Effector CD8-positive, alpha-beta T cell (primary cell): ENCODE results near the gene CDSN.
"Not testable (repeated sequence)": the region's sequence is repeated elsewhere in the genome, so short reads cannot be mapped to it uniquely, and the experiment has no call there.

Experiments used
- DNase-seq: peaks from one replicate; lab custom pipeline; 2025; lab: John Stamatoyannopoulos, UW

The CDSN gene

DNA sequence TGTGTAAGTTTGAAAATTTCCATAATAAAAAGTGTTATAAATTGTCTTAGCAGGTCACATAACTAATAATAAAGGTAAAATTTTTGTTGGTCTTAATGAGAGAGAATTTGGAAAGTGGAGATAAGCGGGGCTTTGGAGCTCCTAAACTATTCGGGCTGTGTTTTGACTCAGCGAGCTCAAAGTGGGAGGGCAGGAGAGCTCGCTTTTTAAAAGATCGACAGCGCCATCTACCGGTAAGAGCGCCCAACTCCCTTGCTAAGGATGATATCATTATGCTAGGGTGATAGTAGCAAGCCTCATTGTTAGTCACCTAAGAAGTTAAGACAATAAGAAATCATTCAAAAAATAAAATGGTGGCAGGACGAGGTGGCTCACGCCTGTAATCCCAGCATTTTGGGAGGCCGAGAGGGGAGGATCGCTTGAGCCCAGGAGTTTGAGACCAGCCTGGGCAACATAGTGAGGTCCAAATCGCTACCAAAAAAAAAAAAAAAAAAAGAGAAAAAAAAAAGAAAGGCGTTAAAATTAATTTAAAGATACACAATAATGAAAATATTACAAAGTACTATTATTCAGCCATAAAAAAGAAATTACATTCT lies 32.7 kb downstream of the CDSN start:
- DNase-seq = peak; percentile 82

DNA sequence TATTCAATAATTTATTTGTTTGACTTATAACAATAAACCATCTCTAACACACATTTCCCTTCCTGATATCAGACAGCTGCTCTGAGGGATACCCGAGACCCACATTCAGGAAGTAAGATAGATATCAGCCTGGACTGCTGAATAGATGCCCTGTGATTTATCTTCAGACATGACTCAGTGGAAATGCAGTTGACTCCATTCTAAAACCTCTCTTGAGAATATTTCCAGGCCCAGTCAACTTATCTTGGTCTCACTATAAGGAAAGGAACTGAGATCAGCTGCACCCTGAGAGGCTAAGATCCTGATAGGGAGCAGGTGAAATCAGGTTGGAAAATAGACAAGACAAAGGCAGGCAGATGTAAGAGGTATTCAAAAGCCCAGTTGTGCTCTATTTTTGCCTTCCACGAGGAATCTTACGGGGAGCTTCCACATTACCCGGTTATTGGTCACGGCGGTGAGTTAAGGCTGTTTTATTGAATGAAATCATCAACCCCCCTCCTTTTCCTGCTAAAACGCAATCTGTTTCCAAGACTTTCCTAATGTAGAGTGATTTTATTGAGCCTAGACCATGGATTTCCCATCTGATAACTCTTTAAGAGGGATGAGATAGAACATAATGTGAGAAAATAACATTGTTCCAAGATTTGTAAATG lies 33.3 kb downstream of the CDSN start:
- no peak for DNase-seq

DNA sequence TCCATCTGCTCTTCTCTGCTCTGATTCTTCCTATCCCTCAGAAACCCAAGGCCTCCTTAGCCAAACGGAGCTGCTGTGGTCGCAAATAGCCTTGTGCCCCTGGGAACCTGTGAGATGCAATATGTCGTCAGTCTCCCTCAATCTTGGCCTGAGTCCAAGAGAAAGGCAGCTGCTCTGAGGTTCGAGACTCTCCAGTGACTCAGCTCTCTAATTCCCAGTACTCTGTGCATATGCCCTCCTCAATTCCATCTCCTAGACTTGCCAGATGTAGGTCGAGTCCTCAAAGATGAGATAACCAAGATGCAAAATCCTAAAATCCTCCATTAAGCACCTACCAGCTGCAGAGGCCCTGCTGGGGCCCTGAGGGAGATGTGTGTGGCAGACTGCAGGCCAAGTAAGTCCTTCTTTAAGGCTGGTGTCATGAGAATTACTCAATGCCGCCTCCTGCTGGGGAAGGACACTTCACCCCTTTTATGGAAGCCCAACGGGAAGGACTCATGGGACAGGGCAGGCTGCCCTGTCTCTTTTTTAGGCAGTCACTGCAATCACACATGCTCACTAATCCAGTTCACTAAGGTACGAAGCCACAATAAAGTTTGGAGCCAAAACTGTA lies 36.4 kb downstream of the CDSN start:
- DNase-seq = no peak

DNA sequence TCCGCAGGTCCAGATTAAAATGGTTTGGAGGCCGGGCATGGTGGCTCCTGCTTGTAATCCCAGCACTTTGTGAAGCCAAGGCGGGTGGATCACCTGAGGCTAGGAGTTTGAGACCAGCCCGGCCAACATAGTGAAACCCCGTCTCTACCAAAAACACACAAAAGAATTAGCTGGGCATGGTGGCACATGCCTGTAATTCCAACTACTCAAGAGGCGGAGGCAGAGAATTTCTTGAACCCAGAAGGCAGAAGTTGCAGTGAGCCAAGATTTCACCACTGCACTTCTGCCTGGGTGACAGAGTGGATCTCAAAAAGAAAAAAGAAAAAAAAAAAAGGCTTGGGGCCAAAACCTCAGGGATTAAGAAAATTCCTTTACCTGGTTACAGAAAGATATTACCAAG lies 38.4 kb downstream of the CDSN start:
- no peak for DNase-seq

DNA sequence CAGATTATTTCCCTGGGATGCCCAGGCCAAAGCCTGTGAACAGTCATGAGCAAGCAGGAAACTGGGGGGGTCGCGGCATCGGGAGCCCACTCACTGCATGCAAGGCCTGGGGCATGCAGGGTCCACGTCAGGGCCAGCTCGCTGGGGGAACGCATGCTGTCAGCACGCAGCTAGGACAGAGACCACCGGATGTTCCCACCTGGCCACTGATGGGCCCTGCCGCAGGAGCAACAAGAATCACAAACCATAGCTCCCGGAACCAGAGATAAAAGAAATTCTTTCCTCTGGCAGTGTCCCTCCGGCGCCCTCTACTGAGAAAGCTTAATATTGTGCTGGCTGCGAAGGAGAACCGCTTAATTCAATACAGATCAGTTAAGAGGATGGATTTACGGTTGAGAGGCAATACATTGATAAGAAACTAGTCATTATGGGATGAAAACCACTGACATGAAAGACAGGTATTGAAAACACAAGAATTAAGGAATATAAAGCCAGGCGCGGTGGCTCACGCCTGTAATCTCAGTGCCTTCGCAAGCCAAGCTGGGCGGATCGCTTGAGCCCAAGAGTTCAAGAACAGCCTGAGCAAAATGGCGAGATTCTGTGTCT lies 40.5 kb downstream of the CDSN start:
- peak; percentile 50 for DNase-seq

DNA sequence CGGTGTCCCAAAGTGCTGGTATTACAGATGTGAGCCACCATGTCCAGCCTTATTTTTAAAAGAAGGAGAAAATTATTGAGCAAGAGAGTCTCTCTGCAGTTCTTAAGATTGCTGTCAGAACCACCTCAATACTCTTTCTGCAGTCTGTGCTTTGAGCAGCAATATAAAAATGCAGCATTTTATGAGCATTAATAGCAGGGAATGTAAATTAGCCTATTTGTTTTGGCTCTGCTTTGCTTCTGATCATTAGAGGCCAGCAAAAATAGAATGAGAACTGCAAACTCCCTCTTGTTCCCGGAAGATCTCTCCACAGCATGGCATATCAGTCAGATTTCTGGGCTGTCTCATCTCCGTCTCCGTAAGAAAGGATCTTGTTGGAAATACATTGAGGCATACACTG lies 43.6 kb downstream of the CDSN start:
- DNase-seq = no peak

DNA sequence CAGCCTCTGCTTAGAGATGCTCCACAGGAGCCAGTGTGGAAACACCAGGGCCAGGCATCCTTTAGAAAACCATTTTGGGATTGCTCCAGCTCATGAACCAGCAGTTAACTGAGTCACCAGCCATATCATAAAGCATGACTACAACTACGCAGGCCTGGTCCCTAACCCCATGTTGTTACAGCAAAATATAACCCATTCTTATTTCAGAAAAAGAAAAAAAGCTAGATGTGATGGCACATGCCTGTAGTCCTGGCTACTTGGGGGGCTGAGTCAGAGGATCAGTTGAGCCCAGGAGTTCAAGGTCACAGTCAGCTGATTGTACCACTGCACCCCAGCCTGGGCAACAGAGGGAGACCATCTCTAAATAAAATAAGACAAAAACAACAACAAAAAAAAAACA lies 44.7 kb downstream of the CDSN start:
- no peak for DNase-seq

DNA sequence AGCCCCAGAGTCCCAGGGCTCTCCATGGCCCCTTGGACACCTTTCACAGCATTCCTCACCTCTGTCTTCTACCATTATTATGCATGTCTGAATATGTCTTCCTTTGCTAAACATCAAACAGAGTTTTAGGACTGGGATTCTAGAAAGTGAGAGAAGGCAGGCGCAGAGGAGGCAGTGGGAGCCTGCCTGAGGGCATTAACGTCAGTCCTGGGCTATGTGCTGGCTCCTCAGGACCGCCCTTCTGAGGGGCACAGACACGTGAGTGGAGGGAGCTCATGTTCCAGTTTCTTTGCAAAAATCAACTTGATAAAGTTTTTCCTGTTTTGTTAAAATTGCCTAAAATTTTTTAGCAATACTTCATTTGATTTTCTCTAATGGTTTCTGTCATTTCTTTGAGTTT lies 45.8 kb downstream of the CDSN start:
- no peak for DNase-seq

DNA sequence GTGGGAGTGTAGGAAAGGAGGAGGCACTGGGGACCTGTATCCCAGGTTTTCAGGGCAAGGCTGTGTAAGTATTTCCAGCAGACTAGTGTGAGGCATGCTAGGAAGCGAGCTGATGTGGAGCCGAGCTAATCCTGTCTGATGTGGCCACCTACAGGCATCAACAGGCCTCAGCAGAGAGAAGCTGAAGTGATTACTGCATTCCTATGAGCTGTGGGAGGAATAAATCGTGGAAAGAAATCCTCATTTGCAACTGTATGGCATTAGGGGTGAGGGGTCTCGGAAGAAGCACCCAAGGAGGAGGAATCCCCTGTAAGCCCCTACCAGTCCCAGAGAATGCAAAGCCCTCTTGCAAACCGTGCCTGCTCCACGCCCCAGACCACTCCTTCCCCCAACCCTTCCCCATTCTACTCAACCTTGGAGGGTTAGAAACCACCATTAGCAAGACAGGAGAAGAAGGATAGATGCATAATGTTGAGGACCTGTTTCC lies 49.5 kb downstream of the CDSN start:
- no peak for DNase-seq

DNA sequence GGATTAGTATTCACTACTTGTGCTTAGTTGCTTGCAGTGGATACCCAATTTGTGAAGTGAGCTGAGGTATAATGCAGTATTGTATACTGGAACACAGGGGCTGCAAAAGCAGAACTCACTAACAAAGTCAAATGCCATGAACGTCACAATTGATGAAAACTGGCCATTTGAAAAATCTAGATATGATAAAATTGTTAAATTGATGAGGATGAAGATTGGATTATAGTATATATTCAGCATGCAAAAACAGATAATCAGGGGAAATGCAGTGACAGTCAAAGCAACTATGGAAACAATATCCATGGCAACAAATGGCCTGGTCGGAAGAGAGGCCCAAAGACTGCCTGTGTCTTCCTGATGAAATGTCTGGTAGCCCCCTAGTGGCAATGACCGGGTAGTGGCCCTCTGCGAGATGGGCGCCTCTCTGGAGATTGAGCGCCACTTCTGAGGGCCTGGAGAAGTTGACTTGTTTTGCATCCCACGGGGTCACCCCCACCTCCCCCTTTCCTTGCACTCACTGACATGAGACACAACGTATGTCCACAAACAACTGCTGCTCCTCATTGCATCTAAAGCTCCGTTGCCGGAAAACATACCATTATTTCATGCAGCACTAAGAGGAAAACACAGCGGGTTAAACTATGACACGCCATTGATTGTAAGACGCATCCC lies 51.4 kb downstream of the CDSN start:
- peak; percentile 58 for DNase-seq

DNA sequence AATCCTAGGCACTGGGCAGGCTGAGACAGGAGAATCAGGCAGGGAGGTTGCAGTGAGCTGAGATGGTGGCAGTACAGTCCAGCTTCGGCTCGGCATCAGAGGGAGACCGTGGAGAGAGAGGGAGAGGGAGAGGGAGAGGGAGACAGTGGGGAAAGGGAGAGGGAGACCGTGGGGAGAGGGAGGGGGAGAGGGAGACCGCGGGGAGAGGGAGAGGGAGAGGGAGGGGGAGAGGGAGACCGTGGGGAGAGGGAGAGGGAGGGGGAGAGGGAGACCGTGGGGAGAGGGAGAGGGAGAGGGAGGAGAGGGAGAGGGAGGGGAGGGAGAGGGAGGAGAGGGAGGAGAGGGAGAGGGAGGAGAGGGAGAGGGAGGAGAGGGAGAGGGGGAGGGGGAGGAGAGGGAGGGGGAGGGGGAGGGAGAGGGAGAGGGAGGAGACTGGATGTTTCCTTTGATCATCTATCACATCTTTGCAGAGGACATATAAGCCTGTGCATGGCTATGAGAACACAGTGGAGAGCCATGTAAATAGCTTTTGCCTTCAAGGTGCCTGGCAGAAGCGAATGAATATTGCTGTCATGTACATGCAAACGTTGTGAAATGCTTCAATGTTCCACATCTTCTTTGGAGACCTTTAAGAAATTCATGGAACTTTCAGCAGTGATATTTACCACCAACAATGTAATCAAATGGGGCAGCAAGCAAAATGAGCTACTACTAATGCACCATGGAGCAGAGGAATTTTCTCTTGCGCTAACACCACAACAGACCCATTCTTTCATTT lies 52.2 kb downstream of the CDSN start:
- DNase-seq = not testable (repeated sequence)

DNA sequence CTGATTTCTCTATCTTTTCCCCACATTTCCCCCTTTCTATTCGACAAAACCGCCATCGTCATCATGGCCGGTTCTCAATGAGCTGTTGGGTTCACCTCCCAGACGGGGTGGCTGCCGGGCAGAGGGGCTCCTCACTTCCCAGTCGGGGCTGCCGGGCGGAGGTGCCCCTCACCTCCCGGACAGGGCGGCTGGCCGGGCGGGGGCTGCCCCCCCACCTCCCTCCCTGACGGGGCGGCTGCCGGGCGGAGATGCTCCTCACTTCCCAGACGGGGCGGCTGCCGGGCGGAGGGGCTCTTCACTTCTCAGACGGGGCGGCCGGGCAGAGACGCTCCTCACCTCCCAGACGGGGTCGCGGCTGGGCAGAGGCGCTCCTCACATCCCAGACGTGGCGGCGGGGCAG lies 53.2 kb downstream of the CDSN start:
- DNase-seq = not testable (repeated sequence)

DNA sequence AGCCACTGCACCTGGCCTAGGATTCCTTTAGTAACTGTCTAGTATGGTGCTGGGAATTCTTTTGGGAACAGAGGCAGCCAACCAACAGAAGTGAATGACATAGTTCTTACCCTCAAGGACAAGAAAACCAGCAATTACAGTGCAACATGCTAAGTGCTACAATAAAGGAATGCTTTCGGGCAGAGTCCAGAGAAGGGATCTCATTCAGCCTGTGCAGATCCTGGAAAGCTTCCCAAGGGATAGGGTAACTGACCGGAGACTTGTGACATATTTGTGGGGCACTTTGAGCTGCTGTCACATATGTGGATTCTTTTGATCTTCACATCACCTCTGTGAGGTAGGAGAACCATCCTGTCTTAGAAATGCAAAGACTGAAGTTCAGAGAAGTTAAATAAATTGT lies 54.7 kb downstream of the CDSN start:
- DNase-seq = no peak
